ENCODE results near the gene MOK.

MOK gene

DNA sequence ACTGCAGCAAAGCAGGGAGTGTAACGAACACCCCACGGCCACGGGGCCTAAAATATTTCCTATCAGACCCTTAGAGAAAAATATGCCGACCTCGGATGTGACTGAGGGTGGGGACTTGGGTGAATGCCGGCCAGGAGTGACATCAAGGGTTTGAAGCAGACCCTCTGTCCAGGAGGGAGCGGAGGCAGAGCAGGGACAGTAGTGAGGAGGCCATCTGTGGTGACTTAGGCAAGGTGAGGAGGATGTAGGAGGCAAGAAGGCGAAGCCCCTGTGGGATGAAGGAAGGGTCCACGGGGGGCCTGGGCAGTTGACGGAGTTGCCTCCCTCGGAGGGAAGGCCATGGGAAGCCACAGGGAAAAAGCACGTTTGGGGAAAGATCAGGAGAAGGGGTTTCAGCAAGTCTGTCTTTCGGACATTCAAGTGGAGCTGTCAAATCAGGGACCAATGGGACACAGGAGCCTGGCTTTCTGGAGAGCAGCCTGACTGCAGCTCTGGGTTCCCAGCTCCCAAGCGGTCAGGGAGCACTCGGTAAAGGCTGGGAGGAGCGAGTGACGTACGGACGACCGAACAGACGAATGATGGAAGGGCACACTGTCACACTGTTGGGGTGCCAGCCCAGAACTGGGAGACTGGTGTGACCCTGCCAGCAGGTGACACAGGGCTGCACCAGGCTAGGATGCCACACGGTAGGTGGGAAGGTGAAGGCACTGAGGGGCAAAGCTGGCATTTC lies 74.3 kb downstream of the MOK start:
- H3K36me3 ChIP-seq = peaks cover 35% of the 10 kb centered on the region
- TF ChIP-seq, protein P1, sequence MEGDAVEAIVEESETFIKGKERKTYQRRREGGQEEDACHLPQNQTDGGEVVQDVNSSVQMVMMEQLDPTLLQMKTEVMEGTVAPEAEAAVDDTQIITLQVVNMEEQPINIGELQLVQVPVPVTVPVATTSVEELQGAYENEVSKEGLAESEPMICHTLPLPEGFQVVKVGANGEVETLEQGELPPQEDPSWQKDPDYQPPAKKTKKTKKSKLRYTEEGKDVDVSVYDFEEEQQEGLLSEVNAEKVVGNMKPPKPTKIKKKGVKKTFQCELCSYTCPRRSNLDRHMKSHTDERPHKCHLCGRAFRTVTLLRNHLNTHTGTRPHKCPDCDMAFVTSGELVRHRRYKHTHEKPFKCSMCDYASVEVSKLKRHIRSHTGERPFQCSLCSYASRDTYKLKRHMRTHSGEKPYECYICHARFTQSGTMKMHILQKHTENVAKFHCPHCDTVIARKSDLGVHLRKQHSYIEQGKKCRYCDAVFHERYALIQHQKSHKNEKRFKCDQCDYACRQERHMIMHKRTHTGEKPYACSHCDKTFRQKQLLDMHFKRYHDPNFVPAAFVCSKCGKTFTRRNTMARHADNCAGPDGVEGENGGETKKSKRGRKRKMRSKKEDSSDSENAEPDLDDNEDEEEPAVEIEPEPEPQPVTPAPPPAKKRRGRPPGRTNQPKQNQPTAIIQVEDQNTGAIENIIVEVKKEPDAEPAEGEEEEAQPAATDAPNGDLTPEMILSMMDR (IDR thresholded peaks at IDR 0.05; ENCODE audit: low read depth, low read length) = no peak
- no peak for DNase-seq
- H3K27ac ChIP-seq = no peak overlapping the region
- H3K4me3 ChIP-seq (ENCODE audit: low read depth, low read length) = no peak overlapping the region
- no peaks in the 10 kb centered on the region for H3K9me3 ChIP-seq (ENCODE audit: severe bottlenecking)
- no peaks in the 10 kb centered on the region for H3K27me3 ChIP-seq (ENCODE audit: insufficient read depth, low read depth, severe bottlenecking)

DNA sequence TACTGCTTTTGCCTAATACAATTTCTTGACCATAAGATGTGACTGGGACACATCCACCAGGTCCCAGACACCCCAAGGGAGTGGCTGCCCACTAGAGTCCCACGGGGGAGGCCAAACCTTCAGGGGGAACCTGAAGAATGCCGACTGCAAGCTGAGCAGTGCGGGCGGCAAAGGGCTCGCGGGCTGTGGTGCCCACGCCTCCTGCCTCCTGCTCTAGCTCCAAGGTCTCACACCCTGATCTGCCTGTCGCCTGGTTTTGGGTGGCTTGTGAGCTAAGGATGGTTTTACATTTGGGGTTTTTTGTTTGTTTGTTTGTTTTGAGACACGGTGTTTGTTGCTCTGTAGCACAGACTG lies 75.2 kb downstream of the MOK start:
- TF ChIP-seq, protein P1 (IDR thresholded peaks at IDR 0.05; ENCODE audit: low read depth, low read length) = no peak
- Histone ChIP-seq H3K27me3 (ENCODE audit: insufficient read depth, low read depth, severe bottlenecking) (no peaks in the 10 kb centered on the region), H3K4me3 (ENCODE audit: low read depth, low read length) (no peak overlapping the region), H3K36me3 (peaks cover 36% of the 10 kb centered on the region), H3K27ac (no peak overlapping the region), H3K9me3 (ENCODE audit: severe bottlenecking) (no peaks in the 10 kb centered on the region)
- no peak for DNase-seq

DNA sequence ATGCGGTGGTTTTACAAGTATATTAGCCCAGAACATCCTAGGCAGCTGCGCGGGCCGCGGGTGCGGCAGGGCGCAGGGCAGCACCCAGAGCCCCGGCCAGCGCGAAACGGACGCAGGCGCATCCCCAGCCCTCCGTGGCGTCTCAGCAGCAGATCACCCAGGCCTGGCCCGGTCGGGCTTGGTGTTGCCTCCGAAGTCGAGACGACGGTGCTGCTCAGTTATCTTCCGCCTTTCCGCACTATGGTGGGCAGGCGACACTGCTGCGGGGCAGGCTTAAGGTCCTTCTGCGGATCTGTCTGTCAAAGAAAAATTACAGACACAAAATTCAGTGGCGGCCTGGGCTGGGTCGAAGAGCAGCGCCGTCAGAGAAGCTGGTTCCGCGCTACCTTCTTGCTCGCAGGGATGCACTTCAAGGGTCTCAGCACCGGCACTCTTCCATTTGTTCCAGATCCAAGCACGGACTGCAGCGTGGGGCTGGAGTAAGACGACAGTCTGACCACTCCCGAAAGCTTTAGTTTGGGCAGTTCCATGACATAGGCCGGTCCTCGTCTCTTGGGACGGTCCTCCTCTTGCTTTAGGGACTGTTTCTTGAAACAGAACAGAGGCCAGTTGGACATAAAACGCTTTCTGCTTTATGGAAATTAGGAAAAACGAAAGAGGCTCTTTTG lies 75.8 kb downstream of the MOK start:
- no peak for DNase-seq
- Histone ChIP-seq H3K36me3 (peaks cover 42% of the 10 kb centered on the region), H3K4me3 (ENCODE audit: low read depth, low read length) (no peak overlapping the region), H3K9me3 (ENCODE audit: severe bottlenecking) (no peaks in the 10 kb centered on the region), H3K27ac (no peak overlapping the region), H3K27me3 (ENCODE audit: insufficient read depth, low read depth, severe bottlenecking) (no peaks in the 10 kb centered on the region)
- TF ChIP-seq, protein P1 (IDR thresholded peaks at IDR 0.05; ENCODE audit: low read depth, low read length) = no peak

DNA sequence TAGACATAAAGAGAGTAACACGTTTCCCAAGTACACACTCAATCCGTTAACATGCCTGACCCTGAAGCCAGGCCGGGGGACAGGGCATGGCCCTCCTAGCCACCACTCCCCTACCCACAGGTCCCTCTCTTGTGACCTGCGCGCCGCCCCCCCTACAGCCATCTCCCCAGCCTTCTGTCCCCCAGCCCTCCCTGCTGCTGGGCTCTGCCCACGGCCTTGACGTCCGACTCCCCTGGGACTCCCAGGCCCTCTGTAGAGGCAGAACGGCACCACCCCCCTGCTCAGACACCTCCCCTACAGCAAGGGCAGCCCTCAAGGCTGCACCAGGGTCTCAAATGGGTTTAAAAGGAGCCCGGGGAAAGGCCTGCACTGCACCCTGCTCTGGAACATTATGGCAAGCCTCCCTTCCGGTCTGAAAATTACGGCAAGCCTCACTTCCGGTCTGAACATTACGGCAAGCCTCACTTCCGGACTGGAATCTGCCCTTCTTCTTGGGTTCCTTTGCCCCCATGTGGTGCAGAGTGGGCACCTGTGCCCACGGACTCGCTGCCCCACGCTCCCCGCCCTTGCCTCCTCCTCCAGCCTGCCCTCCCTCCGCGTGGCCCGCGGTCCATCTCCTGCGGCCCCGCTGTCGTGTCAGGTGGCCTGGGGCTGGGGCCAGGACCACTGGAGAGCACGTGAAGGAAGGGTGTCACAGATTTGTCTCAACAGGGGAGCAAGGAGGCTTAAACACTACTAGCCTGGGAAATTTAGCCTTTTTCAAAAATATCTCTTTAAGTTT lies 77.6 kb downstream of the MOK start:
- H3K36me3 ChIP-seq = peaks cover 35% of the 10 kb centered on the region
- TF ChIP-seq, protein P1 (IDR thresholded peaks at IDR 0.05; ENCODE audit: low read depth, low read length) = no peak
- H3K27ac ChIP-seq = peak overlapping the region; percentile 42
- DNase-seq = no peak
- no peak overlapping the region for H3K4me3 ChIP-seq (ENCODE audit: low read depth, low read length)
- H3K27me3 ChIP-seq (ENCODE audit: insufficient read depth, low read depth, severe bottlenecking) = no peaks in the 10 kb centered on the region
- H3K9me3 ChIP-seq (ENCODE audit: severe bottlenecking) = no peaks in the 10 kb centered on the region

DNA sequence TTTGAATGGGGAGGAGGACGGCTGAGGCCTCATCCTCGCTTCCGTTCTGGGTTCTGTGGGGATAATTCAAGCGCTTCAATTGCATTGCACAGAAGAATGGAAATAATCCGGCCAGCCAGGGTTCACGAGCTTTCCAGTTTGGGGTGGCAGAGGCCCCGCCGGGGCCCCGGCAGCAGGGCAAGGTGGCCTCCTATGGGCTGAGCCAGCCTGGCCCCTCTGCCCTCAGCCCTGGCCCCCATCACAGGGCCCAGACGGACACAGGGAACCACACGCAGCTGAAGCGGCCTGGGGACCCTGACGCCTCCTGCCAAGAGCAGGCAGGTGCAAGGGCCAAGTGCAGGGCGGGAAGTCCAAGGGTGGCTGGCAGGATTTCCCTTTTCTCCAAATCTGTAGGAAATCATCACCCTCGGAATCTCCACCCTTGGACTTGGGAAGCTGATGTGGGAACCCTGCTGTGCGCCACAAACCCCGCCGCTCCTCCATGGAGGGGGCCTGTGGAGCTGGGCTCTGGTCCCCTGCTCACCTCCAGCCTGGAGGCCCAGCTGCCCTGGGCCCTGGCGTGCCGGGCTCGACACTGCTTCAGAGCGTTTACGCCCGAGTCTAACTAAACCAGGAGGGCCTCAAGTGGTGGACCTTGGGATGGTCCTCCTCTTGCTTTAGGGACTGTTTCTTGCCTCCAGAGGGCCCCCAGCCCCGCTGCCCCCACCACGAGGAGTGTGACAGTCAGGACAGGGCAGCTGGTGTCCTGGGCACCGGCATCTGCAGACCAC lies 78.4 kb downstream of the MOK start:
- Histone ChIP-seq H3K27ac (peak overlapping the region; percentile 42), H3K36me3 (peaks cover 27% of the 10 kb centered on the region), H3K27me3 (ENCODE audit: insufficient read depth, low read depth, severe bottlenecking) (no peaks in the 10 kb centered on the region), H3K4me3 (ENCODE audit: low read depth, low read length) (no peak overlapping the region), H3K9me3 (ENCODE audit: severe bottlenecking) (no peaks in the 10 kb centered on the region)
- DNase-seq = peak; percentile 16
- TF ChIP-seq, protein P1 (IDR thresholded peaks at IDR 0.05; ENCODE audit: low read depth, low read length) = 0 out of 2 replicates have a peak, but pooled peaks have one; percentile 4
